ENCODE data around the gene SF1.

The SF1 gene

DNA sequence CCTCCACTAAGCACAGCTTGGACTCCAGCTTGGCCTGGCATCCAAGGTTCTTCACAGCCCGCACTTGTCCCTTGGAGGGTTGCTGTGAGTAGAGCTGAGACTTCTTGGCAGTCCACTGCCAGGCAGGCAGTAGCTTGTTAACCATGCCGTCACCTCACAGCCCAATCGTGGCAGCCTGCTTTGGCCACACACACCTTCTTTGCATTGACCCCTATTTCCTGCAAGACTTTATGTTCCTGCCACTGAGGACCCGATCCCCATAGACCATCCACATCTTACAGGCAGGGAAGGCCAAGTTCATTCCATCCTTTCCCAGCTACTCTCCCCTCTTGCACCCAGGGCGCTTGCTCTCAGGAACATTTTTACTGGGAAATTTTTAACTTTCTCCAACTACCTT, 16.1 kb downstream of the SF1 start:
- no peak for DNase-seq (ENCODE audit: low read depth in 2 of 3, low spot score in 2 of 3)

DNA sequence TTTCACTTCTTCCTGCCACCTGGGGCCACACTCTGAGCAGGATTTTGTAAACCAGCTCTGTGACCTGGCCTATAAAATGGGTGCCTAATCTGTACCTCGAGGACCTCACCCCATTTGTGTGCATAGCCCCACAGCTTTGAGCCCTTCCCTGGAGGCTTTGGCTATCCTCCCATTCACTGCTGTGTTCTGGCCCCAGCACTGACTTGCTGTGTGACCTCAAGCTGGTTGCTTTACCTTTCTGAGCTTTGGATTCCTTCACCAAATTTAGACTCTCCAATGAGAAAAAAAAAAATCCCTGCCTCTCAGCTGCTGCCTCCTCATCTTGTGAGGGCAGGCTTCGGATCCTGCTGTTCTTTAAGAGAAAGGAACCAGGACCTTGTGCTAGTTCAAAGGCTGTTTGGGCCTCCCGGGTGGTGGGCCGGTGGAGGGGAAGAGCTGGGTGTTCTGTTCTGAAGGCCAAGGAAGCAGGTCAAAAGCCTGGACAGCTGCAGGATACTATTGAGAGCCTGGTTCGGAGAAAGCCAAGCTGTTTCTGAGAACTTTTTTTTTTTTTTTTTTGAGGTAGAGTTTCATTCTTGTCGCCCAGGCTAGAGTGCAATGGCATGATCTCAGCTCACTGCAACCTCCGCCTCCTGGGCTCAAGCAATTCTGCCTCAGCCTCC, 17.5 kb downstream of the SF1 start:
- no peak for DNase-seq (ENCODE audit: low read depth in 2 of 3, low spot score in 2 of 3)

DNA sequence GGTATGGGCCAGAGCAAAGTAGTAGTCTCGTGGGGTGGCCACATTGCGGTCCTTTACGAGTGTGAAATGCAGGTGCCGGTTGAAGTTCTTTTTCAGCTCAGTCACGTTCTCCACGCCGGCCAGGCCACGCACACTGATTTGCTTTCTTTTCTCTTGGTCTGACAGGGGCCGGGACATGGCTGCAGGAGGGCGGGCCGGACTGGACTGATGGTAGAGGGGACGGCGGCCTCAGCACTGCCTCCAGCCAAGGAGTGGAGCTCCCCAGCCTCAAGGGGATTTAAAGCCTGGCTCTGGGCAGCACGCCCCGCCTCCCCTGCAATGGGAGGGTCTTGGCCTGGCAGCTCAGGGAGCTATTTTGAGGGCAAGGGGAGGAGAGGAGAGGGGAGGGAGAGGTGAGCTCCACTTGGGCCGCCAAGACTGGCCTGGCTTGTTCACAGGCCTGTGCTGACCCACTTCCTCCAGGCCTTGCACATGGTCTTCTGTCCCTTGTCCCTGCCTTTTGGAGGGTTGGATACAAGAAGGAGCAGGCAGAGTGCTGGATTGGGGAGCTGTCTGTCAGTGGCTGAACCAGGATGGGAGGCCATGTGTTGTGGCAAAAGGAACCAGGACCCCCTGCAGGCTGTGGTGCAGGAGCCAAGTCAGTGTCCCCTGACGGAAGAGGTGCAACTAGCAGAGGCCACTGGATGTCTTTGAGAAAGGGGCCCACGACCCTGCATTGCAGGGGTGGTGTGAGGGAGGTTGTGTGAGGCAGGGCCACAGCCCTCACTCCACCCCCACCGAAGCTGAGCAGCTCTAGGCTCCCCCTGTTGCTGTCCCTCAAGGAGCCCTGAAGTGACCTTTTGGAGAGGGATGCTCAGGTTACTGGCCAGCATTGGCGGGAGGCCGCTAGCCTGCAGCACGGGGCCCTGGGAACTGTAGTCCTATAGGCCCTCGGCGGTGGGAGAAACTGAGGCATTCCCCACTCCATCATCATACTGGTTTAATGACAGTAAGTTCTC, 18.3 kb downstream of the SF1 start, which contains the start of gene PYGM:
PYGM (minus strand) TSS at position 253 of the 998 bp plus-strand sequence; CDS start at position 177, 76 bp downstream.
- no peak for DNase-seq (ENCODE audit: low read depth in 2 of 3, low spot score in 2 of 3)

DNA sequence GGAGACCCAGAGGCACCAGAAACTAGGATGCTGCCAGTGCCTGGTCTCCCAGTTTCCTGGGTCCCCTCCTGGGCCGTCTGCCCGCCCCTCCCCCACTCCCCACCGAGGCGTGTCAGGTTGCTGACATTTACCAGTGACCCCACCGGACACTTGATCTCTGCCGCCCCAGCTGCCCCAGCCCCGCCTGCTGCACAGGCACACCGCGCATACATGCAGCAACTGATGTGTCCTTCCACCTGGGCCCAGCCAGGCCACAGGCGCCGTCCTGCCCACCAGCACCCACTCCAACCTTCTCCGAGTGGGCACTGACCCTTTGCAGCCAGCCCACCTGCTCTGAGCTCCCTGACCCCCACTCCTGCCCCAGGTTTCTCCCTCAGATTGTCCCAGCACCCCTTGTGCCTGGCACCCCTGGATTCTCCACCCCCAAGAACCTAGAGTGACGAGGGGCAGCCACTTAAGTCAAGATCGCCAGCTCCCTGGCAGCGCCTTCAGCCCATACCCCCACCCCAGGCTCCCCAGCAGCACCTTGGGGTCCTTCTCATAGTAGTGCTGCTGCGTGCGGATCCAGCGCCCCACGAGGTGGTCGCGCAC, 19.1 kb downstream of the SF1 start:
- no peak for DNase-seq (ENCODE audit: low read depth in 2 of 3, low spot score in 2 of 3)

DNA sequence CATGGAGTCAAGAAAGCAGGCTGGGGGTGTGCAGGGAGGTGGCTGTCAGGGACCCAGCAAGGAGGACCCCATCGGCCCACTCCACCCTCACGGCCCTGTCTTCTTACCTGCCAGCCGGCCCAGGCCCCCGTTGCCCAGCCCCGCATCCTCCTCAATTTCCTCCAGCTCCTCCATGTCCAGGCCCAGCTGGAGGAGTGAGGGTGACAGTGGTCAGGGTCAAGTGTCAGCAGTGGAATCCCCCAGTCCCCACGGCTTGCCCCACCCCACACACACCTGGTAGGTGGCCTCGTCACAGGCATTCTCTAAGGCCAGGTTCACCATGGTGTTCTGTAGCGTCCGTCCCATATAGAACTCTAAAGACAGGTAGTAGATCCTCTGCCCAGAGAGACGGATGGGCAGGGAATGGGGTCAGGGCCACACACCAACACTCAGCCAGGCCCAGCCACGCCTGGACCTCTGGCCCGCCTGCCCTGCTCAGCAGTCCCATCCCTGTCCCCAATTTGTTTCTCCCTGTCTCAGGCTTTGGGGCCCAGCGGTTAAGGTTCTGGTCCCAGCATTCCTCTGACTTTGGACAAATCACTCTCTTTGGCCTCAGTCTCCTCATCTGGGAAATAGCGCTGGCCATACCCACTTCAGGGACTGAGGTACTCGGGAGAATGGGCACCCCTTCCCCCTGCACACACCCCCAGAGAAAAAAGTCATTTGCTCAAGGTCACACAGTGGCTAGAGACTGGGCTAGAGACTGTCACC, 19.8 kb downstream of the SF1 start:
- no peak for DNase-seq (ENCODE audit: low read depth in 2 of 3, low spot score in 2 of 3)

DNA sequence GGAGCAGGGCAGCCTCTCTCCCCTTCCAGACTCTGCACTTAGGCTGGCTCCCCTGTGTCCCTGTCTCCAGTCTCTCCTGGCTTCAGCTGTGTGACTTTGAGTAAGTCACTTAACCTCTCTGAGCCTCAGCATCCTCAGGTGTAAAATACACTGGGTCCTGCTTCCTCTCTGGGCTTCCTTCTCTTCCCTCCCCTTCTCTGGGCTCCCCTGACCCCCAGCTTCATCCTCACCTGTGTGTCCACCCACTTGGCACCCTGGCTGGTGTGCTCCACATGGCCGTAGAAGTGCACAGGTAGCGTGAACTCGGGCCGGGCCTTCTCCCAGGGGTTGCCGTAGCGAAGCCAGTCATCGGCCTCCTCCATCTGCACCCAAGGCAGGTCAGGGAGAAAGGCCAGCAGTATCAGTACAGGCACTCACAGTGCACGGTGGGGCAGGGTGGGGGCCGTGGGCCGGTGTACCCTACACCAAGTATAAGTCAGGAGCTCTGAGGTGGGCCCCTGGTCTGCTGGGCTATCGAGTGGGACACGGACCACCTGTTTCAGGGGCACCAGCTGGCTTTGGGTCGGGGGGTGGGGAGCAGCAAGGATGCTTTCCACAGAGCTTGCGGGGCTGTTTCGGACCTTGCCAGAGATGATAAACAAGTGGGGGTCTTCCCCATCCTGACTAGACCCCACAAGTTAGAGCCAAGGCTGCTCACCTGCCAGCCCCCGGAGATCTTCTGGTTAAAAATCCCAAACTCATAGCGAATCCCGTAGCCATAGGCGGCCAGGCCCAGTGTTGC, 20.6 kb downstream of the SF1 start:
- no peak for DNase-seq (ENCODE audit: low read depth in 2 of 3, low spot score in 2 of 3)

DNA sequence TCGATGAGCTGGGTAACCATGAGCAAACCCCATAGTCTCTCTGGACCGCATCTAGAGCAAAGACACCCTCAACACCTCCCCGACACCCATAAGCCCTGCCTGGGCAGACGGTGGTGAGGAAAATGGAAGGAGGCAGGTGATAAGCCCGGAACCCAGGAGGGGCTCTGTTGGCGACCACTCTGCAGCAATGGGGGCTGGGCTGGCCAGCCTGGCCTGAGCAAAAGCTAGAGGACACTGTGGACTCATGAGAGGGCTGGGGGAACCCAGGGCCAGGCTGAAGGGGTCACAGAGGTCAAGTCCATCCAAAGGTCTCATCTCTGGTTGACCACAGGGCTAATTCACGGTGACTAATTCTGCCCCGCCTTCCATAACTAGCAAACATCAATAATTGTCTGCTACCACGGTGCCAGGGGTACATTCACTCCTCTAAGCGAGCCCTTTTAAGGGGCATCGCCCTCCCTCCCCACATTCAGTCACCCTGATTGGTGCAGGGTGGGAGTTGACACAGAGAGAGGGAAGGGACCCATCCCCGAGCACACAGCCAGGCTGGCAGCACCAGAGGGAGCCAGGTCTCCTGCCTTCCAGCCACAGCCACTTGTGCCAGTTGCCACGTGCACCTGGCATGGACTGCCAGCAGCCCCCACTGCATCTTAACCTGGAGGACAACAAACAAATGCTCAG, 22.5 kb downstream of the SF1 start:
- DNase-seq (ENCODE audit: low read depth in 2 of 3, low spot score in 2 of 3): no peak

DNA sequence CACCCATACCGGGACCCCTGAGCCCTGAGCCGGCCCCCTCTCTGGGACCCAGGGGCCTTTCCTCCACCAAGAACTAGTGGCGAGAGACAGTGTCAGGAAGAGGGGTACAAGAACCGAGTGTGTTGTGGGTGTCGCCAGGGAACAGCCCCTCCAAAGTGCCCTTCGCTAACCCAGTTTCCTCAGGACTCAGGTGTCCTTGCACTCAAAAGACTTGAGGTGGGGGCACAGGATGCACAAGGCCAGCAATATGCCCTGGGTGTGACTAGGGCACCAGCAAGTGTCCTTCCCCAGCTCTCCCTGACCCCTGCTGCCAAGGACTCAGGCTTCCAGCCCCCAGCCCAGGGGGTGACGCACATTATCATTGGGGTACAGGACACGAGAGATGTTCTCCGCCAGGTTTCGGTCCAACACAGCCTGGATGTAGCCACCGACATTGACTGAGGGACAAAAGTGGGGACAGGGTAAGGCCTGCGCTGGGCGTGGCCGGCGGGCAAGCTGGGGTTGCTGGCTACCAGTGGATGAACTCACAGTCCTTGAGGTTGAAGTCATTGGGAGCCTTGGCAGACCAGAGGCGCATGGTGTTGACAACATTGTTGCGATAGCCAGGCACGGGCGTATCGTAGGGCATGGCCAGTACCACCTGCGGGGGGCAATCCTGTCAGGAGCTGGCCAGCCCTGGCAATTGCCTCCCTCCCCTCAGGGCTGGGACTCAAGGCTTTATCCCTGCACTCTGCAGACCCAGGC, 23.3 kb downstream of the SF1 start:
- no peak for DNase-seq (ENCODE audit: low read depth in 2 of 3, low spot score in 2 of 3)

DNA sequence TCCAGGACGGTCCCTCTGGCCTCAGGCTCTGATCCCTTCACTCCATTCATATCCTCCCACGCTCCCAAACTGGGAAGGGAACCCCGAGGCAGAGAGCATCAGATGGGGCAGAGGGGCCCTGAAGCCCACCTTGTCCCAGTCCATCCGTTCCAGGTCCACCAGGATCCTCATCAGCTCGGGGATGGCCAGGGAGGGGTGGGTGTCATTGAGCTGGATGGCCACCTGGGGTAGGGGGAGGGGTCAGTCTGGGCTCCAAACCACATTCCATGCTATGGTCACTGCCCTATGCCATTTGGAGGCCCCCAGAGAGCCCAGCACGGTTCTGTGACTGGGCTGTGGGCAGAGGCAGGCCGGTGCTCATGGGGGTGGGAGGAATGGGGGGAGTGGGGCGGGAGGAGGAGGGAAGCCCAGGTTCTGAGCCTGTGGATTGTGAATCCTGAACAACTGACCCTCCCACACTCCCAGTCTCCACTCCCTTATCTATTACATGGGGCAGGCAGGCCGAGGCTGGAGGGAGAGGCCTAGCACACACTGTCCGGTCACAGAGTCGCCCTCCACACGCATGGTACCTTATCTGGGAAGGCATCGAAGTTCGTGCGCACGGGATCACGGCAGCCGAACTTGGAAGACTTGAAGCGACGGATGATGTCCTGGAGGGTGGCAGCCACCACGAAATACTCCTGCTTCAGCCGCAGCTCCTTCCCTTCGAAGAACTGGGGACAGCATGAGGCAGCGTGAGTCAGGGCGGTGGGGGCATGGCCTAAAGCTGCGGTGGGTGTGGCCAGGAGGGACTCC, 24.0 kb downstream of the SF1 start:
- no peak for DNase-seq (ENCODE audit: low read depth in 2 of 3, low spot score in 2 of 3)

DNA sequence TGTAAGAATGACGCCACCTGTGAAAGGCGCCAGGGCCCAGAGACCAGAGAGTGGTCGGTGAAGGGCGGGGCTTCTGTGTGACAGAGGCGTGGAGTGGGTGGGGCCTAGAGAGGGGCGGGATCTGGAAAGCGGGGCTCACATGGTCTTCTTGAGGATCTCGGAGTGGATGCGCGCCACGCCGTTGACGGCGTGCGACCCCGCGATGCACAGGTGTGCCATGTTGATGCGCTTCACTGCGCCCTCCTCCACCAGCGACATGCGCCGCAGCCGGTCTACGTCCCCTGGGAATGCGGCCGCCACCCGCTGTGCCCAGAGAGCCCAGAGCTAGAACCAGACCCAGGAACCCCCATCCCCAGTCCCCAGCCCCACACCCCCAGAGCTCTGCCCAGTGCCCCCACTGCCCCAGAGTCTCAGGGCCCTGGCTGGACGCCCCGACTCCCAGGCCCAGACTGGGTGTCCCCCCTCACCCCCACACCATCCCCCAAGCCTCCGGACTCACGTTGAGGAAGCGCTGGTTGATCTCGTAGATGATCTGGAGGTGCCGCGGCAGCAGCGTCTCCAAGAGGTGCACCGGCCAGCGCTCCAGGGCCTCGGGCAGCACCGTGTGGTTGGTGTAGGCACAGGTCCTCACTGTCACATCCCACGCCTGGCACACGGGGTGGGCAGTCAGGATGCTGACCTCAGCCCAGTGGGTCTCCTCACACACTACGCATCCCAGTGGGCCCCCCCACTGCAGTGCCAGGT, 24.8 kb downstream of the SF1 start:
- no peak for DNase-seq (ENCODE audit: low read depth in 2 of 3, low spot score in 2 of 3)

DNA sequence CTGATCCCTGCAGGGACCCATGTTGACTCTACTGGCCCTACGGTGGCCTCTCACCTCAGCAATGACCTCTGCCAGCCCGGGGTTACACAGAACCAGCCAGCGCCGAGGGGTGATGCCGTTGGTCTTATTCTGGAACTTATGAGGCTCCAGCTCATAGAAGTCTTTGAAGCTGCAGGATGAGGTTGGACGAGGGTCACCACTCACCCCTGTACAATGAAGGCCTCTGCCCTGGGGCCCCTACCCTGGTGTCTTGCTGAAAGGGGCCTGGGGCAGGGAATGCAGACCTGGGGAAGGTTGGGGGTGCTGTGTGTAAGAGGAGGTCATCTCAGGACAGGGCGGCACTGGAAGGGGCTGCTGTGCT, 25.3 kb downstream of the SF1 start:
- DNase-seq (ENCODE audit: low read depth in 2 of 3, low spot score in 2 of 3): no peak

DNA sequence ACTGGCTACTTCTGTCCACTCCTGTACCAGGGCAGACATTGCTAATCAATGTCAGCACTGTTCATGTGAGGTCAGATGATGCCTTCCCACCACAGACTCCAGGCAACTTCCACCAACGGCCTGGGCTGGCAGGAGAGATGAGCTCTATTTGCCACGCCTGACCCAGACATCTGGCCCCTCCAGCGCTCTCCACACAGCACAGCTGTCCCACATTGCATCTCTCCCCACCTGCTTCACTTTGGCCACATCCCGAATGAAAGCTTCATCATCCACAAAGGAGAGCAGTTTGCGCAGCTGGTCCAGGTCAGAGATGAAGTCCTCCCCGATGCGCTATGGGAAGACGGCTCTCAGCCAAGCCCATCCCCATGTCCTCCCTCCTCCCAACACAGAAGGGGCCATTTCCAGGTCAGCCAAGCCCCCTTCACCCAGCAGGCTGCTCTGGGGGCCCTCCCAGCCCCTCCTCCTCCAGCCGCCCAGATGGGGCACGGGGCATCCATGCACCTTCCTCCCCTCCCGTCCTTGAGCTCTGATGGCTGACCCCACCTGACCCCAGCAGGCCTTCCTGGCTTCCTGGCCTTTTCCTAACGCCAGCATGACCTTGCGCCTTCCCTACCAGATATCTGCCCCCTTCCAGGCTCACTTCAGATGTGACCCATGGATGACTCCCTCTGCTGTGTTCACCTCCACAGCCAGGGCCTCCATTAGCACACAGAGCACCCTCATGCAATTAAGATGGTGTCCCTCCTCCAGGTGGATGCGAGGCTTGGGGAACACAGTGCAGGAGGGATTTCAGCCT, 26.0 kb downstream of the SF1 start:
- DNase-seq (ENCODE audit: low read depth in 2 of 3, low spot score in 2 of 3): no peak

DNA sequence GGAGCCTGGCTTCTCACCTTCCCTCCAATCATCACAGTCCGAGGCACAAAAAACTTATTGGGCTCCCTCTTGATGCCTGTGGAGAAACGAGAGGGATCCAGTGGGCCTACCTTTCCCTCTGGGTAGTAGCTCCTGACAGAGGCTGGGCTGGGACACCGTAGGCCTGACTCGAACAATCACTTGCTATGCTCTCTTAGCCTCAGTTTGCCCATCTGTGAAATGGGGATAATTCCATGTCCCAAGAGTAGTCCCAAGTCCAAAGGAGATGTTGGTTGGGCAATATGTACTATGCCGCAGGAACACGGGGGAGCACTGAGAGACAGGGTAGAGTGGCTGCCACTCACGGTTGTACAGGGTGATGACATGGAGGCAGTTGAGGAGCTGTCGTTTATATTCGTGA, 26.8 kb downstream of the SF1 start:
- no peak for DNase-seq (ENCODE audit: low read depth in 2 of 3, low spot score in 2 of 3)

DNA sequence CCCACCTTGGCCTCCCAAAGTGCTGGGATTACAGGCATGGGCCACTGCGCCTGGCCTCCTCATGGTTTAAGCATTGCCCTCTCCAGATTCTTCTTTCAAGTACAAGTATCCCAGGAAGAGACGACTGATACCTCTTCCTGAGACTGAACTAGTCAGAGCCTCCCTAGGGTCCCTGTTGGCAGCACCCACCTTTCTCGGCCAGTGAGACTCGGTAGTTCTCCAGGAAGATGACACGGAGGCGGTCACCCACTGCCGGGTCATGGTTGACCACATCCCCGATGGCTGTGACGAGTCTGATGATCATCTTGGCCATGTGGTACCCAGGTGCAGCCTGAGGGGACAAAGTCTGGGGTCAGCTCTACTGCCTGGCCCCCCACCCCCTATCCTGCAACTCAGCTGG, 27.2 kb downstream of the SF1 start:
- no peak for DNase-seq (ENCODE audit: low read depth in 2 of 3, low spot score in 2 of 3)

DNA sequence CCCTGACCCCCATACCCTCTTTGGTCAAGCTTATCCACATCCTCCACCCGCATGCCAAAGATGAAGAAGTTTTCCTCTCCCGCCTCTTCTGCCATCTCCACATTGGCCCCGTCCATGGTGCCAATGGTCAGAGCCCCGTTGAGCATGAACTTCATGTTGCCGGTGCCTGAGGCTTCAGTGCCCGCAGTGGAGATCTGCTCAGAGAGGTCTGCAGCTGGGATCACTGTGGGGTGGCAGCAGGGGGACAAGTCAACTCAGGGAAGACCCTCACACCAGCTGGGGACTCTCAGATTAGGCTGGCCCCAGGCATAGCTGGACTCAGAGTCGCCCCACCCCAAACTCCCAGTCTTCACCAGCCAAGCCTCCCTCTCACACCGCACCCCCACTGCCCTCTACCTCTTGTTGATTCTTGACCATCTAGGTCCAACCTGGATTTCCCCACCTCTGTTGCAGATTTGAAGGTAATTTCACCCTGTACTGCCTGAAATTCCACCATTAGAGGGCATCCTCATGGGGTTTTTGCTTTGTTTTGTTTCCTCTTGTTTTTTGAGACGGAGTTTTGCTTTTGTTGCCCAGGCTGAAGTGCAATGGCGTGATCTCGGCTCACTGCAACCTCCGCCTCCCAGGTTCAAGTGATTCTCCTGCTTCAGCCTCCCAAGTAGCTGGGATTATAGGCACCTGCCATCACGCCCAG, 27.8 kb downstream of the SF1 start:
- DNase-seq (ENCODE audit: low read depth in 2 of 3, low spot score in 2 of 3): no peak

DNA sequence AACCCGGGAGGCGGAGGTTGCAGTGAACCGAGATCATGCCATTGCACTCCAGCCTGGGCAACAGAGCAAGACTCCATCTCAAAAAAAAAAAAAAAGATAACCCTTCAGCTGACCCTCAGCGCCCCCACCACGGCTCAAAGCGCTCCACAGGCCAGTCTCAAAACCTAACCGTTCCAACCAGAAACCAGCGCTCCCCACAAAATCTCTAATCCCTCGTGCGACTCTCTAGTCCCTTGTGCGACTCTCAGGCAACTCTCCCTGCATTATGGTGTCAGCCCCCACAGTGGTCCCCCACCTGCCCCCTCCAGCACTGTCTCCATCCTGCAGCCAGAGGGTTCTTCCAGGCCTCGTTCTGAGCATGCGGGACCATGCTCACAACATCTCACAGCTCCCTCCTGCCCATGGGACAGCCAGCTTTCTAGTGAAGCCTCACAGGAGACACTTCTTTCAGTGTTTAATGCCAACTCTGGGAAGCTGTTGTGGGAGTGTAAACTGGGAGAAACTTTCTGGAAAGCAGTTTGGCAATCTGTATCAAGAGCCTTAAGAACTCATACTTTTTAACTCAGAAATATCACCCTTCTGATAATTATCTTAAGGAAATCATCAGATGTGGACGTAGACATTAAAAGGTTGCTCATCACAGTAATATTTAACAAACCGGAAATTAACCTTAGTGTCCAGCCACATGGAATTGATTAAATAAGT, 30.2 kb downstream of the SF1 start:
- DNase-seq (ENCODE audit: low read depth in 2 of 3, low spot score in 2 of 3): no peak
